ENCODE results near the gene CHSY1.

The CHSY1 gene

DNA sequence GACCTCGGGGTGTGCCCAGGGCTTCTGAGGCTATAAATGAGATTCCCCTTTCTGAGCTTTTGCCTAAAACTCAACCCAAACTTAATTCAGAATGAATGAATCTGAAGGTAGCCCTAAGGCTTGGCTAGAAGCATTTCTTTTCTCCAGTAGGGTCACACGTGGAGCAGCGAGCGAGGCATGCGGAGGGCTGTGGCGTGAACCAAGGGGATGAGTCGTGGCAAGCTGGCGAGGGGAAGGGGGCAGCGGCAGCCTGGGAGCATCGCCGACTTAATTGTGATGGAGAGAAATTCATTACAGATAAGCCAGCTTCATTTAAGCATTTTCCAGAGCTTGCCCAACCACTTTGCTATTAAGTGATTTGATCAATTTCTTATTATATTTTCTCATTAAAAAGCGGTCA is 79.9 kb downstream of the CHSY1 start:
- DNase-seq (ENCODE audit: low spot score): no peak

DNA sequence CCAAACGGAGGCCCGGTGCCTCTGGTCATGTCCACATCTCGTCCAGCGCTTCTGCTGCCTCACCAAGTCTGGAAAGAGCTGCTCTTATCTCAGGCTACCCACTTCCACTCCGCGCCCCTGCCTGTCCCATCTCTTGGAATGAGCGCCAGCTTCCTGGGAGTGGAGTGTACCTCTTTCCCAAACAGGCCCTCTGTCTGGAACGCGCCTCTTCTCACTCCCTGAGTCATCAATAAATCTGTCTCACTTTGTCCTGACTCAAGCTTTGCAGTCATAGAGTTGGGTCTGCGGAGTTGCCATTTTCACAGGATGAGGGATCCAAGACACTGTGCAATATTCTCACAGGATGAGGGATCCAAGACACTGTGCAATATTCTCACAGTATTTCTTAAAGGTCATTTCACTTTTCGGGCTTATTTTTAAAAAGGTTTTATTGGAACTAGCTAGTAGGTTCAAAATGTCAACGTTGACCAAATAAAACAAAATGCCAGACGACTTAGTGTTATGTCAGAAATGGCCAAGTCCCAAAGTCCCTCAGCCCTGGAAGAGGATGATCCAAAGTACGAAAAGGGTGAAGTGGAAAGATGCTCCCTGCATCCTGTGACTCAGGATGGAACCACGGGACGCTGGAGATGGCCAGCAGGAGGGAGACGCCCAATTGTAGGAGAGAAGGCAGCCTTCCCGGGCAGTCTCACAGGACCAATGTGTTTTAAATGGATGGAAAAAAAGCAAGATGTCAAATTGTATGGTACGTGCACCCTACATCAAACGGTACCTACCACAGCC is 81.1 kb downstream of the CHSY1 start:
- DNase-seq (ENCODE audit: low spot score): no peak

DNA sequence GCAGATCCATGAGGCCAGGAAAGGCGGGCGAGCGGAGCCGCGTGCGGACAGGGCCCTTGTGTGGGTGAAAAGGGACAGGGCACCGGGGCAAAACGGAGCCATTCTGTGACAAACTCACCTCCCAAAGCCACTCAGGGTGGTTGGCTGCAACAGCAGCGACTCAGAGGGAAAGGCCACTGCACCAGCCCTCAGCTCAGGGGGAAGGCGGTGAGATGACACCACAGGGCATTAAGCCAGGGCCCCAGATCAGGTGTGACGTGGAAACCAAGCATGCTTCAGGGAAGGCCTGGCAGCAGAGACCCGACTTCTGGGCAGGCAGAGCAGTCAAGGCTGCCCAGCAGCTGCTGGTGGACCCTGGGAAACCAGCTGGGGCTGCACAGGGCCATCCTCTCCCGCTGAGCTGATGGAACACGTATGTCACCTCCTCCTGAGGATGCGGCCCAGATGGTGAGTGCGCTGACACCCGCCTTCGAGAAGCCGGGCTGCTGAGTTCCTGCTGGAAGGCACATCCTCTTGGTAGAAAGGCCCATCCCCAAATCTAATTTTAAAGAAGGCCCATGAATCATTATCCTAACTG is 82.3 kb downstream of the CHSY1 start:
- no peak for DNase-seq (ENCODE audit: low spot score)

GRCh38 chr15:101168898-101169494 is 82.9 kb downstream of the CHSY1 start:
- no peak for DNase-seq (ENCODE audit: low spot score)

DNA sequence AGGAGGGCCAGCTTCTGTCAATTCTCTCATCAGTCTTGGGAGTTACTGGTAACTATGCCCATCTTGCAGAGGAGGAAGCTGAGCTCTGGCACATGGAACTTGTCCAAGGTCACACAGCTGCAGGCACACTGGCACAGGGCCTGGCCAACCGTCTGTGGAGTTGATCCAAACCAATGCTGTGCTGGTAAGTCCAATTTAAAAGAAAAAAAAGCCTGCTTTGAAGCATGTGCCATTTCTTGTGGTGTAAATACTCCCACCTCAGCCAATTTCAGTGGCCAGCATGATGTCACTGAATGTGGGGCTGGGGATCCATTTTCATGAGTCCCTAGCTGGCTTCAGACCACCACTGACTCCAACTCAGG is 83.4 kb downstream of the CHSY1 start:
- DNase-seq (ENCODE audit: low spot score): no peak

- DNase-seq (ENCODE audit: low spot score): no peak
These were observed 83.9 kb downstream of the CHSY1 start for GRCh38 chr15:101167753-101168462.

DNA sequence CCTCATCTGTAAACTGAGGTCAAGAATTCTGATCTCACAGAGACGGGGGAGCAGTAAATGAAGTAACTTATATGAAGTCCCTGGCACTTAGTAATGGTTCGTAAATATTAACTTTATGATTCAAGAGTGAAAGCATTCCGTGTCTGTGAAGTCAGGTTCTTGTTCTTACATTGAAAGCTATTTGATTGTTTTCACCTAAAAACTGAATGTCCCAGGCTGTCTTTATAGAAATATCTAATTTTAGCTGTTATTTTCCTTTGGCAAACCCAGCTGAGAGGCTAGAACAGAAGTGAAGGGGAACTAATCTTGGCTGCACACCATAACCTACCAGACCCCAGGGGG is 84.5 kb downstream of the CHSY1 start:
- no peak for DNase-seq (ENCODE audit: low spot score)

GRCh38 chr15:101165905-101166471 is 85.9 kb downstream of the CHSY1 start:
- no peak for DNase-seq (ENCODE audit: low spot score)

DNA sequence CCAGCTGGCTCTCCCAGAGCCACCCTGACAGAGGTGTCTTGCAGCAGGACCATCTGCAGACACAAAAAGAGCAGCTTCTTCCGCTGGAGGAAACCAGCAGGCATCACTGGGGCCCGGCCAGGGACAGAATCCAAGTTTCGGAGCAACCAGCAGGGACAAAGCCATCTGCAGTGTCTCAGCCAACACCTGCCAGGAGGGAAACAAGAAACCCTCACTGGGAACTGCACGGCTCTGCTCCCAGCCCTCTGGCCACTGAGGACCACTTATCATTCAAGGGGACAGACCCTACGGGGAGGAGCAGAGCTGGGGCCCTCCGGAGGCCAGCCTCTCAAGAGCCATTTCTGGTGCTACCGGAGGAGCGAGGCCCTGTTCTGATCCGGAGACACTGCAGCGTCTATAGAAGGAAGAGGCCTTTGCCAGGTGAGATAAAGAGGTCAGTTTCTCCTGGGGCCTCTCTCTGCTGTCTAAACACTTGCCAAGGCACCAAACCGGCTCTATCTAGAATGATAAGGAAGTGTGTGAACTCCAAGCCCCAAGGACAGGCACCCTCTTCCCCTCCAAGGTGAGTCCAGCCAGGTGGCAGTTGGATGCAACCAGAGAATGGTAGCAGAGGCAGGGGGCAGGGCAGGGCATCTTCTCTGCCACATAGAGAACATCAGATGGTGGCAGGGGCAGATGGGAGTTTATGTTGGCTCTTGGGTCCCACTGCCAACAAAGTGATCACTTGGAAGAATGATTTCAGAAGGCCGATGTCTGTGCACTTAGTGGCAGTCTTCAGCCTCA is 89.0 kb downstream of the CHSY1 start:
- no peak for DNase-seq (ENCODE audit: low spot score)

DNA sequence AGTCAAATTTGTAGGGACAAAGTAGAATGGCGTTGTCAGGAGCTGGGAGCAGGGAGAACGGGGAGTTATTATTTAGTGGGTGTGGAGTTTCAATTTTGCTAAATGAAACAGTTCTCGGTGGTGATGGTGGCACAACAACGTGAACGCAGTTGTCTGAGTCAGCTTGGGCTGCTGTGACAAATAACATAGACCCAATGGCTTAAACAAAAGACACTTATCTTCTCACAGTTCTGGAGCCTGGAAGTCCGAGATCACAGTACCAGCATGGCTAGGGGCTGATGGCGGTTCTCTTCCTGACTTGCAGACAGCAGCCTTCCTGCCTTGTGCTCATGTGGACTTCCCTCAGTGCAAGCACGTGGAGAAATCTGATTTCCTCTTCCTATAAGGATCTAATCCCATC is 90.2 kb downstream of the CHSY1 start:
- no peak for DNase-seq (ENCODE audit: low spot score)

- no peak for DNase-seq (ENCODE audit: low spot score)
These were observed 91.7 kb downstream of the CHSY1 start for GRCh38 chr15:101159936-101160815.

GRCh38 chr15:101159096-101159935 is 92.5 kb downstream of the CHSY1 start:
- DNase-seq (ENCODE audit: low spot score): no peak

DNA sequence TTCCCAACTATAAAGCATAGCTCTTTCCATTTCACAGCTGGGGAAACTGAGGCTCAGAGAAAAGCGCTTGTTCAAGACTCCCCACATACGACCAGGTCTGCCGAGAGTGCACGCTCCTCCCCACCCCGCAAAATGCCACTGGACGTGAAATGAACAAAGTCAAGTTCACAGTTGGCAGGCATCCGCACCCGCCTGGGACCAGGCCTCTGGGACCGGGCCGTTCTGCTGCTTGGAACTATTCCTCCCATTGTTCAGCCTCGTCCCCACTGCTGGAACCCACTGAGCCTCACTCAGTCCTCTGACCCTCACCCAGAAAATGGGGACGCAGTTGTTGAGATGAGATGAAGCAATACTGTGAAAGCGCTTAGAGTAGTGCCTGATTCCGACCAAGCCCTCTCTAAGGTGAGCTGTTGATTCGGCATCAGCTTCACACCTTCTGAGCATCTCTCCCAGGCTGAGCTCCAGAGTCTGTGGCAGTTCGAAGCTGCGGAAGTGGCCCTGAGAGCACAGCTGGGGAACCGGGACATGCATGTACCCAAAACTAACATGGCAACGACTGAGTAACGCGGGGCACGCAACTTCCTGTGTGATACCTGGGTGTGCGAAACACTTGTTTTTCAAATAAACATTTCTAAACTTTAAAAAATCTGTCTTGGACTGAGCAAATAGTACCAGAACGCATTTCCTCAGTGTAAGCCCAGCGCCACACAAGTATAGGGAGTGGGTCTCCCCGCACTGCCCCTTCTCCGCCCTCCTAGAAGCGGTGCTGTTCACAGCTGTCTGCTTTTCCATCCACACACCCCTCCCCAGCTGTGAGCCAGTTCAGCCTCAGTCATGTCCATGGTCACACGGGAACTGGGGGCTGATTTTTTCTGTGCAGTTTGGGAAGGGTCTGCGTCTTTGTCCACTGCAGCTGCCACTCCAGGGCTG is 93.4 kb downstream of the CHSY1 start:
- no peak for DNase-seq (ENCODE audit: low spot score)

- DNase-seq (ENCODE audit: low spot score): no peak
These were observed 94.1 kb downstream of the CHSY1 start for GRCh38 chr15:101157721-101158120.

- no peak for DNase-seq (ENCODE audit: low spot score)
These were observed 95.2 kb downstream of the CHSY1 start for GRCh38 chr15:101156509-101157159.

- DNase-seq (ENCODE audit: low spot score): no peak
These were observed 95.8 kb downstream of the CHSY1 start for GRCh38 chr15:101156061-101156460.

DNA sequence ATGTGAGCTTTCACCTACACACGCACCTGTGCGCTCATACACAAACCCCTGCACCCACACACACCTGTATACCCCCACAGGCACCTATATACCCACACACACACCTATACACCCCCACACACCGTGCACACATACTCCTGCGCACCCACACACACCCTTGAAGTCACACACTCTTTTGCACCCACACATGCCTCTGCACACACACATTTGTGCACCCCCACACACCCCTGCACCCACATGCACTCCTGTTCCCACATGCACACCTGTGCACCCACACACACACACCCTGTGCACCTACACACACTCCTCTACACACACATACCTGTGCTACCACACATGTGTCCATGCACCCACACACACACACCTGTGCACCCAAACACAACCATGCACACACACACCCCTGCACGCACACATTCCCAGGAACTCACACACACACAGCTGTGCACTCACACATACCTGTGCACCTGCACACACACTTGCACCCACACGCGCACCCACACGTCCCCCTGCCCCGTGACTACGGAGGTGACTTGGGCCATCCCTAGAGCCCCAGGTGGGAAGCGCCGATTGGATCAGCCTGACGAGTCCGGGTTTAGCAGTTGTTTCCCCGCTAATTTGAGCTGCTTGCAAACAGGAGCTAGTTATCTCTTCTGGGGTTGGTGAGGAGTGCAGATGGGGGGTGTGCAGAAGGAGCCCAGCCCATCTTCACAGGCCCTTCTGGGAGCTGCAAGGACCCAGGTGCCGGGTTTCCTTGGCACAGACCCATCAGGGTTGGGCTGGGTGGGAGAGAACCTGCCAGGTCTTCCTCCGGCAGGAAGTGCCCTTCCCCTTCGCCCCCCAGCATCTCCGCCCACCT is 97.8 kb downstream of the CHSY1 start:
- no peak for DNase-seq (ENCODE audit: low spot score)
